CD14-positive monocyte (primary cell): ENCODE data around the gene IL1B. TPM values are rescaled to one million over a fixed set of nuclear protein-coding genes. Genes with fewer than 3 reads are reported as not detected.

Source experiments
- DNase-seq, 3 donors: peaks; one replicate each; pipeline ENCODE4 v3.0.0-alpha.2; 2011 to 2022
- H2AFZ ChIP-seq: 2 replicates; pipeline ENCODE4 v1.6.0; 2012; ENCODE audit warnings: mild to moderate bottlenecking, low read depth, low read length, inconsistent platforms; ENCODE audit not compliant: insufficient read depth, poor library complexity, severe bottlenecking
- H3K27ac ChIP-seq, 2 donors: 1 replicate in 1 of 2; 2 replicates in 1 of 2; pipeline ENCODE4 v1.5.1; 2012 to 2013; ENCODE audit warnings: low read length in 2 of 2, control low read depth in 1 of 2, inconsistent platforms in 1 of 2, low read depth in 1 of 2, mild to moderate bottlenecking in 1 of 2
- H3K27me3 ChIP-seq, 2 donors: one replicate each; pipeline versions ENCODE4 v1.6.0 to v1.6.1; 2011 to 2013; ENCODE audit warnings: low read length in 2 of 2; ENCODE audit not compliant: control insufficient read depth in 2 of 2, insufficient read depth in 2 of 2
- H3K36me3 ChIP-seq, 2 donors: replicated peaks in 1 of 2; 1 replicate in 1 of 2; 2 replicates in 1 of 2; pipeline versions ENCODE4 v1.5.1 to v1.6.1; 2012 to 2013; ENCODE audit warnings: low read length in 2 of 2, control low read depth in 1 of 2, inconsistent platforms in 1 of 2, mild to moderate bottlenecking in 1 of 2; ENCODE audit not compliant: insufficient read depth in 2 of 2, control insufficient read depth in 1 of 2
- H3K4me1 ChIP-seq, 2 donors: 1 replicate in 1 of 2; 2 replicates in 1 of 2; pipeline versions ENCODE4 v1.5.1 to v1.6.1; 2012 to 2013; ENCODE audit warnings: low read length in 2 of 2, control low read depth in 1 of 2, inconsistent platforms in 1 of 2, mild to moderate bottlenecking in 1 of 2, moderate library complexity in 1 of 2; ENCODE audit not compliant: insufficient read depth in 2 of 2, control insufficient read depth in 1 of 2
- H3K4me2 ChIP-seq: replicated peaks from 2 replicates; pipeline ENCODE3; 2012; ENCODE audit warnings: low read length, moderate library complexity, mild to moderate bottlenecking; ENCODE audit not compliant: poor library complexity, severe bottlenecking; ENCODE audit errors: extremely low read depth
- H3K4me3 ChIP-seq, 3 experiments: fragments of 200-600 bp in 1 of 3; sonication (generic) in 1 of 3; replicated peaks in 1 of 3; 1 replicate in 2 of 3; 2 replicates in 1 of 3; pipeline ENCODE4 v1.5.1; 2011 to 2013; ENCODE audit warnings: low read length in 3 of 3, mild to moderate bottlenecking in 3 of 3, control low read depth in 2 of 3, low read depth in 2 of 3, inconsistent platforms in 1 of 3, moderate library complexity in 1 of 3
- H3K79me2 ChIP-seq: 2 replicates; pipeline ENCODE4 v1.6.0; 2012; ENCODE audit warnings: mild to moderate bottlenecking, control low read depth, inconsistent platforms, low read length, moderate library complexity; ENCODE audit not compliant: insufficient read depth
- H3K9ac ChIP-seq: 2 replicates; pipeline ENCODE4 v1.6.0; 2017; ENCODE audit warnings: low read length, mild to moderate bottlenecking; ENCODE audit not compliant: insufficient read depth, poor library complexity, severe bottlenecking
- H3K9me3 ChIP-seq, 2 donors: replicated peaks in 1 of 2; 1 replicate in 1 of 2; 2 replicates in 1 of 2; pipeline versions ENCODE4 v1.5.1 to v1.6.1; 2012 to 2013; ENCODE audit warnings: low read length in 2 of 2, control low read depth in 1 of 2; ENCODE audit not compliant: control insufficient read depth in 1 of 2, insufficient read depth in 1 of 2
- H4K20me1 ChIP-seq: 2 replicates; pipeline ENCODE4 v1.6.0; 2012; ENCODE audit warnings: mild to moderate bottlenecking, low read length, control low read depth, moderate library complexity; ENCODE audit not compliant: insufficient read depth
- H3K27ac Mint-ChIP-seq, 7 donors: one replicate each; pipeline ENCODE4 v1.8.0; 2020; ENCODE audit warnings: mild to moderate bottlenecking in 7 of 7, mixed read lengths in 7 of 7, moderate library complexity in 6 of 7, inconsistent platforms in 2 of 7
- H3K27me3 Mint-ChIP-seq, 3 donors: one replicate each; pipeline ENCODE4 v1.8.0; 2021 to 2022; ENCODE audit warnings: low read depth in 3 of 3, mild to moderate bottlenecking in 3 of 3, mixed read lengths in 3 of 3, moderate library complexity in 3 of 3, inconsistent platforms in 1 of 3
- H3K36me3 Mint-ChIP-seq, 2 donors: one replicate each; pipeline ENCODE4 v1.8.0; 2020; ENCODE audit warnings: mixed read lengths in 2 of 2, inconsistent platforms in 1 of 2, mild to moderate bottlenecking in 1 of 2
- H3K4me1 Mint-ChIP-seq: one replicate; pipeline ENCODE4 v1.8.0; 2020; ENCODE audit warnings: mild to moderate bottlenecking, mixed read lengths
- H3K4me3 Mint-ChIP-seq, 2 donors: one replicate each; pipeline ENCODE4 v1.8.0; 2020; ENCODE audit warnings: mild to moderate bottlenecking in 2 of 2, mixed read lengths in 2 of 2, moderate library complexity in 1 of 2
- H3K9me3 Mint-ChIP-seq, 7 donors: one replicate each; pipeline ENCODE4 v1.8.0; 2020 to 2022; ENCODE audit warnings: mixed read lengths in 7 of 7, mild to moderate bottlenecking in 6 of 7, moderate library complexity in 6 of 7, inconsistent platforms in 2 of 7
- WGBS: methylation state at CpG from one replicate; pipeline ENCODE4 v1.1.5; 2013; ENCODE audit warnings: missing lambda C conversion rate; ENCODE audit not compliant: insufficient coverage; 5-methylcytosine and 5-hydroxymethylcytosine counted together
- intact Hi-C, 2 donors: fragments of 100-400 bp; cut with micrococcal nuclease; formaldehyde crosslinking; loops; one replicate each; pipeline versions ENCODE4 v1.15.0 to v1.15.1; 2023
- polyA plus RNA-seq, 3 donors: library from polyadenylated mRNA; depleted of rRNA in 1 of 3; unstranded in 2 of 3; stranded (reverse) in 1 of 3; fragments of 300-500 nt in 2 of 3; fragments of >200 nt in 1 of 3; fragmentation: Illumina TruSeq in 2 of 3; gene quantifications; 1 replicate in 2 of 3; 2 replicates in 1 of 3; pipeline ENCODE4 v1.2.3, GENCODE V29; 2012 to 2021
- TF ChIP-seq, protein P1 (sequence below): fragments of 200-600 bp; IDR thresholded peaks from one replicate; pipeline ENCODE4 v1.8.0; 2022; ENCODE audit warnings: antibody characterized with exemption, mild to moderate bottlenecking

The IL1B gene
- polyA plus RNA-seq, 3 donors = 65.1 to 1,419 (median 114) TPM

DNA sequence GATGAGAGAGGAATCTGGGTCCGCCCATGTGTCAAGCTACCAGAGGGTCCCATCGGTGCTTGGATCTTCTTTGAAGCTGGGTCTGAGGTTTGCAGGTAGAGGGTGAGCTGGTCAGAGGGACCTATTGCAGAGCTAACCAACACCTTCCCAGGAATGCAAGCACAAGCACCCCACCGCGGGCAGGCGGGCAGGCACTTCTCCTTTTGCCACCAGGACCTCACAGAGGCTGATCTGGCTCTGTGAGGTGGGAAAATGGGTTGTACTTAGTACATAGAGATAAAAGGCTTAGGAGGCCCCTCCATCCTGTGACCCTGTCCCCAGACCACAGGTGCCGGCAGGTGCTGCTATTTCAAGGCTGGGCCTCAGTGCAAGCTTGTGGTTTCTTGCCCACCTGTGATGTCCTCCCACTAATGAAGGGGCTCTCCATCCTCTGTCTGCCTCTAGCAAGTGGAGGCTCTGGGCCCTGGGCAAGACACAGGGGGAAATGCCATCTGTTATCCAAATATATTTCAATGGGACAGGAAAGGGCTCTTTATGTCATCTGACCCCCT, 43.0 kb upstream of the IL1B start:
- Mint-ChIP-seq H3K4me1 (peaks cover 34% of the 10 kb centered on the region), H3K36me3 (peaks cover 0 to 5% of the 10 kb centered on the region in 2 donors), H3K4me3 (no peak overlapping the region), H3K27ac (peak overlapping the region in 5 of 7 donors; percentile 65 to 94 (median 81)), H3K9me3 (peaks cover 0 to 2% (median 0%) of the 10 kb centered on the region in 7 donors), H3K27me3 (peaks cover 0 to 5% (median 2%) of the 10 kb centered on the region in 3 donors)
- Histone ChIP-seq H3K9me3 (no peaks in the 10 kb centered on the region), H3K27me3 (no peaks in the 10 kb centered on the region), H3K4me1 (peaks cover 29 to 34% of the 10 kb centered on the region in 2 donors), H3K9ac (no peak overlapping the region), H3K79me2 (no peaks in the 10 kb centered on the region), H4K20me1 (no peaks in the 10 kb centered on the region), H2AFZ (no peak overlapping the region), H3K4me2 (no peak overlapping the region), H3K27ac (peak overlapping the region in 1 of 2 donors; percentile 92), H3K36me3 (no peaks in the 10 kb centered on the region), H3K4me3 (no peak overlapping the region)
- TF ChIP-seq, protein P1, sequence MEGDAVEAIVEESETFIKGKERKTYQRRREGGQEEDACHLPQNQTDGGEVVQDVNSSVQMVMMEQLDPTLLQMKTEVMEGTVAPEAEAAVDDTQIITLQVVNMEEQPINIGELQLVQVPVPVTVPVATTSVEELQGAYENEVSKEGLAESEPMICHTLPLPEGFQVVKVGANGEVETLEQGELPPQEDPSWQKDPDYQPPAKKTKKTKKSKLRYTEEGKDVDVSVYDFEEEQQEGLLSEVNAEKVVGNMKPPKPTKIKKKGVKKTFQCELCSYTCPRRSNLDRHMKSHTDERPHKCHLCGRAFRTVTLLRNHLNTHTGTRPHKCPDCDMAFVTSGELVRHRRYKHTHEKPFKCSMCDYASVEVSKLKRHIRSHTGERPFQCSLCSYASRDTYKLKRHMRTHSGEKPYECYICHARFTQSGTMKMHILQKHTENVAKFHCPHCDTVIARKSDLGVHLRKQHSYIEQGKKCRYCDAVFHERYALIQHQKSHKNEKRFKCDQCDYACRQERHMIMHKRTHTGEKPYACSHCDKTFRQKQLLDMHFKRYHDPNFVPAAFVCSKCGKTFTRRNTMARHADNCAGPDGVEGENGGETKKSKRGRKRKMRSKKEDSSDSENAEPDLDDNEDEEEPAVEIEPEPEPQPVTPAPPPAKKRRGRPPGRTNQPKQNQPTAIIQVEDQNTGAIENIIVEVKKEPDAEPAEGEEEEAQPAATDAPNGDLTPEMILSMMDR = no peak
- 43% methylated on average over 4 of the region's 6 CpGs for WGBS
- intact Hi-C loops = loop anchor here (5.0 to 10.0 kb wide), 3 partner anchors 42 to 85 kb away; partner anchors contain the start of gene IL1B (in 1 of the 2)
- peak in 2 of 3 donors; percentile 45 to 57 for DNase-seq

DNA sequence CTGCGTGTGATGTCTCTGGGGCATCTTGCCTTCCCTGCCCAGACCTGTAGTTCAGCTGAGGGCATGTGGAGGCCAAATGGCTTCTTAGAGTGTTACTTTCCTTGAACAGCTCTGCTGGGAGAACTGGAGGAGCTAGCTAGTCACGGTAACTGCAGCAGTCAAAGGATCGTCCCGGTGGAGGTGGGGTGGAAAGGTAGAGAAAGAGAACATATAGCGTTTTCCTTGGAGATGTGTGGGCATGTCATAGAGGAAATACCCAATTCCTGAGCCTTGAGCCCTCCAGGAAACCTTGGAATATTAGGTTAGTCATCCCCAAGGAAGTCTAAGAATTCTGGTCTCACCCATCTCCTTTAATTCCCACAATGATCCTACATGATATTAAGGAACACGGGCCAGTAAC, 40.8 kb upstream of the IL1B start:
- Histone ChIP-seq H3K79me2 (no peaks in the 10 kb centered on the region), H4K20me1 (no peaks in the 10 kb centered on the region), H3K9me3 (no peaks in the 10 kb centered on the region), H3K27ac (no peak overlapping the region), H2AFZ (no peak overlapping the region), H3K36me3 (no peaks in the 10 kb centered on the region), H3K27me3 (no peaks in the 10 kb centered on the region), H3K4me2 (no peak overlapping the region), H3K9ac (no peak overlapping the region), H3K4me1 (peaks cover 28 to 32% of the 10 kb centered on the region in 2 donors), H3K4me3 (no peak overlapping the region)
- Mint-ChIP-seq H3K27me3 (peaks cover 0 to 5% (median 2%) of the 10 kb centered on the region in 3 donors), H3K4me1 (peaks cover 32% of the 10 kb centered on the region), H3K27ac (no peak overlapping the region), H3K36me3 (peaks cover 0 to 5% of the 10 kb centered on the region in 2 donors), H3K4me3 (no peak overlapping the region), H3K9me3 (peaks cover 0 to 2% (median 0%) of the 10 kb centered on the region in 7 donors)
- intact Hi-C loops = no loop called here
- TF ChIP-seq, protein P1 = no peak
- 90% methylated on average over 1 of the region's 6 CpGs for WGBS
- DNase-seq = no peak
